ENCODE measurements around the gene SORCS1. TPM values are rescaled to one million over a fixed set of nuclear protein-coding genes. Genes with fewer than 3 reads are reported as not detected.

SORCS1 gene
- polyA plus RNA-seq, 3 donors, result 0.09 TPM; not detected in 2

DNA sequence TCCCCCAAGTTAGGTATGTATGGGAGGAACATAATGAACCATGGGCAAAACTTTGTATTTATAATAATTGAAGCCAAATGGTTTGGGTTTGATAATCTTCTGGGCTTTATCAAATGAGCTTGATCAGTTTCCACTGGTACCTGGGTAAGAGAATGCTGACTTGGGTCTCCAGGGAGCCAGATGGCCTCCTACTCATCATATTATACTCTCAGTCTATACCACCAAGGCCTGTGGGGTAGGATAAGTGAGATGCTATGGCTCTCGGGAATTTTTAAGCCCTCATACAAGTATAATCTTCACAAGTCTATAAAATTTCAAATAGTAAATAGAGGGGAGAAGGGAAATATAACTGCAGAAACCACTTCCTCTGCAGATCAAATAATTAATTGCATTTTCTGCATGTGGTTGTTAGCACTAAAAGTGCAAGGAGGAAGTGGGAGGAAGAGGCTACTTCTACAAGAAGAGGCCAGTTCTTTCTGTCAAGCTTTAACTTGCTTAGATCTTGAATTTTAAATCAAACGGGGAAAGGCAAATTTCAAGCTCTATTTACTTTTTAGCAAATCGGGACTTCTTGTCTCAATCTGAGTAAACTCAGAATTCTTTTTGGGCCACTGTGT is 349.0 kb downstream of the SORCS1 start:
- Mint-ChIP-seq H3K4me1 (peaks cover 20% of the 10 kb centered on the region), H3K4me3 (no peak overlapping the region), H3K27me3 (ENCODE audit: low read depth in 3 of 3) (peaks cover 0 to 3% (median 2%) of the 10 kb centered on the region in 3 donors), H3K27ac (no peak overlapping the region), H3K36me3 (no peaks in the 10 kb centered on the region), H3K9me3 (peaks cover 0 to 2% (median 0%) of the 10 kb centered on the region in 7 donors)
- Histone ChIP-seq H2AFZ (ENCODE audit: insufficient read depth, low read depth, low read length, poor library complexity, severe bottlenecking) (no peak overlapping the region), H3K4me3 (replicated peaks in 1 of 3; ENCODE audit: low read depth in 2 of 3, low read length in 3 of 3) (no peak overlapping the region), H4K20me1 (ENCODE audit: insufficient read depth, low read length) (no peaks in the 10 kb centered on the region), H3K4me1 (ENCODE audit: control insufficient read depth in 1 of 2, insufficient read depth in 2 of 2, low read length in 2 of 2) (peaks cover 7% of the 10 kb centered on the region in 2 donors), H3K9me3 (replicated peaks in 1 of 2; ENCODE audit: control insufficient read depth in 1 of 2, insufficient read depth in 1 of 2, low read length in 2 of 2) (no peaks in the 10 kb centered on the region), H3K36me3 (replicated peaks in 1 of 2; ENCODE audit: control insufficient read depth in 1 of 2, insufficient read depth in 2 of 2, low read length in 2 of 2) (no peaks in the 10 kb centered on the region), H3K27ac (ENCODE audit: low read depth in 1 of 2, low read length in 2 of 2) (no peak overlapping the region), H3K27me3 (ENCODE audit: control insufficient read depth in 2 of 2, insufficient read depth in 2 of 2, low read length in 2 of 2) (no peaks in the 10 kb centered on the region), H3K9ac (ENCODE audit: insufficient read depth, low read length, poor library complexity, severe bottlenecking) (no peak overlapping the region), H3K4me2 (replicated peaks; ENCODE audit: extremely low read depth, low read length, poor library complexity, severe bottlenecking) (no peak overlapping the region), H3K79me2 (ENCODE audit: insufficient read depth, low read length) (no peaks in the 10 kb centered on the region)
- intact Hi-C loops (cut with micrococcal nuclease), result no loop called here
- no peak for DNase-seq
- no CpG with 5 or more reads among the region's 3 CpGs for WGBS (ENCODE audit: insufficient coverage)
- TF ChIP-seq, protein P1, sequence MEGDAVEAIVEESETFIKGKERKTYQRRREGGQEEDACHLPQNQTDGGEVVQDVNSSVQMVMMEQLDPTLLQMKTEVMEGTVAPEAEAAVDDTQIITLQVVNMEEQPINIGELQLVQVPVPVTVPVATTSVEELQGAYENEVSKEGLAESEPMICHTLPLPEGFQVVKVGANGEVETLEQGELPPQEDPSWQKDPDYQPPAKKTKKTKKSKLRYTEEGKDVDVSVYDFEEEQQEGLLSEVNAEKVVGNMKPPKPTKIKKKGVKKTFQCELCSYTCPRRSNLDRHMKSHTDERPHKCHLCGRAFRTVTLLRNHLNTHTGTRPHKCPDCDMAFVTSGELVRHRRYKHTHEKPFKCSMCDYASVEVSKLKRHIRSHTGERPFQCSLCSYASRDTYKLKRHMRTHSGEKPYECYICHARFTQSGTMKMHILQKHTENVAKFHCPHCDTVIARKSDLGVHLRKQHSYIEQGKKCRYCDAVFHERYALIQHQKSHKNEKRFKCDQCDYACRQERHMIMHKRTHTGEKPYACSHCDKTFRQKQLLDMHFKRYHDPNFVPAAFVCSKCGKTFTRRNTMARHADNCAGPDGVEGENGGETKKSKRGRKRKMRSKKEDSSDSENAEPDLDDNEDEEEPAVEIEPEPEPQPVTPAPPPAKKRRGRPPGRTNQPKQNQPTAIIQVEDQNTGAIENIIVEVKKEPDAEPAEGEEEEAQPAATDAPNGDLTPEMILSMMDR (IDR thresholded peaks at IDR 0.05), result no peak

DNA sequence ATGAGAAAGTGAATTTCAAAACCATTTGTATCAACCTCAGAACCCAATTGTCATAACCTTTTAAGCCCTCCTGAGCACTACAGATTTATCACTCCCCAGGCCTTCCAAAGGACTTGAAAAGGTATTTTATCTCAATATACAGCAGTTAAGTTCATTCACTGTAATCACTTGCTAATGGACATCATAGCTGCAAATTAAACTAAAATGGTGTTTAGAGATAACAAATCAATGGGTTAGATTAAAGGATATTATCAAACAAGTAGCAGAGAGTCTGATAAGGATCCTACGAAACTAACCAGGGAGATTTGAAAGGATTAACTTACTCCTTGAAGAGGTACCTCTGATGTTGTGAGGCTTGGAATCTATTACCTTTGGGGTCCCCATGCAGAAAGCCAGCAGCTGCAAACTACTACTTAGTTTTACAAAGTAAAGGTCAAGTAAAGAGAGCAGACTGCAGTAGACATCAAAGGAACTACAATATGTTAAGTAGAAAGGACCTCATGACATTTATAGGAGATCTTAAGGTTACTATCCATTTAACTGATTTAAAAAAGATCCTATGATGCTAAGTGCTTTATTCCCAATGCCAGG is 359.4 kb downstream of the SORCS1 start:
- no peaks in the 10 kb centered on the region for H3K36me3 Mint-ChIP-seq
- peaks cover 0 to 10% (median 3%) of the 10 kb centered on the region in 7 donors for H3K9me3 Mint-ChIP-seq
- no peak for DNase-seq
- Histone ChIP-seq H3K27ac (ENCODE audit: low read depth in 1 of 2, low read length in 2 of 2) (no peak overlapping the region), H3K36me3 (replicated peaks in 1 of 2; ENCODE audit: control insufficient read depth in 1 of 2, insufficient read depth in 2 of 2, low read length in 2 of 2) (no peaks in the 10 kb centered on the region), H3K79me2 (ENCODE audit: insufficient read depth, low read length) (no peaks in the 10 kb centered on the region), H3K9me3 (replicated peaks in 1 of 2; ENCODE audit: control insufficient read depth in 1 of 2, insufficient read depth in 1 of 2, low read length in 2 of 2) (no peaks in the 10 kb centered on the region), H2AFZ (ENCODE audit: insufficient read depth, low read depth, low read length, poor library complexity, severe bottlenecking) (no peak overlapping the region), H3K4me3 (replicated peaks in 1 of 3; ENCODE audit: low read depth in 2 of 3, low read length in 3 of 3) (no peak overlapping the region), H3K9ac (ENCODE audit: insufficient read depth, low read length, poor library complexity, severe bottlenecking) (no peak overlapping the region), H4K20me1 (ENCODE audit: insufficient read depth, low read length) (no peaks in the 10 kb centered on the region), H3K4me1 (ENCODE audit: control insufficient read depth in 1 of 2, insufficient read depth in 2 of 2, low read length in 2 of 2) (no peaks in the 10 kb centered on the region), H3K4me2 (replicated peaks; ENCODE audit: extremely low read depth, low read length, poor library complexity, severe bottlenecking) (no peak overlapping the region), H3K27me3 (ENCODE audit: control insufficient read depth in 2 of 2, insufficient read depth in 2 of 2, low read length in 2 of 2) (no peaks in the 10 kb centered on the region)
- H3K27me3 Mint-ChIP-seq (ENCODE audit: low read depth in 3 of 3), result peaks cover 1 to 3% (median 3%) of the 10 kb centered on the region in 3 donors
- TF ChIP-seq, protein P1 (IDR thresholded peaks at IDR 0.05), result no peak
- H3K4me3 Mint-ChIP-seq, result no peak overlapping the region
- no peaks in the 10 kb centered on the region for H3K4me1 Mint-ChIP-seq
- intact Hi-C loops (cut with micrococcal nuclease), result no loop called here
- no CpG with 5 or more reads among the region's 1 CpG for WGBS (ENCODE audit: insufficient coverage)
- no peak overlapping the region for H3K27ac Mint-ChIP-seq

All from CD14-positive monocyte (primary cell).